Body of pancreas (tissue), 4 donors: ENCODE measurements around the gene TBCEL.

Experiments
- CTCF ChIP-seq, 7 experiments: fragments of 450-650 bp in 4 of 7; fragments of 200-600 bp in 3 of 7; sonication (generic) in 3 of 7; IDR thresholded peaks; one replicate each; pipeline ENCODE4 v1.5.1; 2016 to 2019; ENCODE audit warnings: antibody characterized with exemption in 7 of 7
- POLR2A ChIP-seq, 3 donors: fragments of 450-650 bp; IDR thresholded peaks; one replicate each; pipeline ENCODE4 v1.6.1; 2016; ENCODE audit warnings: antibody characterized with exemption in 3 of 3, mild to moderate bottlenecking in 2 of 3

DNA sequence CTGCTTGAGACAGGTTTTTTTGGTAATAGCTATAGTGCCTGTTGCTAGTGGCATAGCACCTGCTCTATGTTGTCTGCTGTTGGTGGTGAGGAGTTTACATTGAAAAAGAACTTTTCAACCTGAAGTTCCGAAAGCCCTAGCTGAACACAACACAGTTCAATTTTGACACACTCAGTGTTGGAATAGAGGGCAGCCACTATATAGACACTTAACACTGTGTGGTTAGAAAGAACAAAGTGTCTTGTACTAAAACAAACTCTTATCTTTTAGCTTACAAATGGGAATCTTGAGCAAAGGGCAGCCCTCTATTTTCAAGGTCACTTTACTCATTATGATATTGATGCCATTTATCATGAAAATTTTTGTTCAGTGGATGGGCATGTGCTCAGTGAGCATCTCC, 18.4 kb downstream of the TBCEL start:
- TF ChIP-seq CTCF (IDR thresholded peaks at IDR 0.05): no peak
- no peak for TF ChIP-seq POLR2A (IDR thresholded peaks at IDR 0.05)
